T47D (cell line): ENCODE results near the gene FEM1C.

Experiments
- DNase-seq, 2 experiments: peaks; one replicate each; pipeline versions ENCODE4 v3.0.0 to v3.0.0-alpha.2; 2011 to 2012; ENCODE audit warnings: low read depth in 1 of 2, low spot score in 1 of 2
- JUND ChIP-seq: IDR thresholded peaks from 2 replicates; pipeline ENCODE4 v1.6.1; 2012; ENCODE audit warnings: low read depth
- in situ Hi-C: cut with HindIII; loops from 2 replicates; pipeline ENCODE4 v1.10.0; 2016; ENCODE audit warnings: low sequenced_read_pairs, low pct_unique_long_range_greater_than_20kb

The FEM1C gene

GRCh38 chr5:115530426-115530825 lies 14.1 kb downstream of the FEM1C start:
- in situ Hi-C loops: no loop called here

GRCh38 chr5:115526604-115527003 lies 18.0 kb downstream of the FEM1C start:
- in situ Hi-C loops: no loop called here
- DNase-seq: no peak
- TF ChIP-seq JUND: no peak

More at GRCh38 chr5:115530426-115530825, 14.1 kb downstream of the FEM1C start:
- DNase-seq: no peak
- no peak for TF ChIP-seq JUND

GRCh38 chr5:115524199-115524847 lies 20.3 kb downstream of the FEM1C start:
- in situ Hi-C loops: no loop called here
- no peak for TF ChIP-seq JUND
- DNase-seq: no peak

DNA sequence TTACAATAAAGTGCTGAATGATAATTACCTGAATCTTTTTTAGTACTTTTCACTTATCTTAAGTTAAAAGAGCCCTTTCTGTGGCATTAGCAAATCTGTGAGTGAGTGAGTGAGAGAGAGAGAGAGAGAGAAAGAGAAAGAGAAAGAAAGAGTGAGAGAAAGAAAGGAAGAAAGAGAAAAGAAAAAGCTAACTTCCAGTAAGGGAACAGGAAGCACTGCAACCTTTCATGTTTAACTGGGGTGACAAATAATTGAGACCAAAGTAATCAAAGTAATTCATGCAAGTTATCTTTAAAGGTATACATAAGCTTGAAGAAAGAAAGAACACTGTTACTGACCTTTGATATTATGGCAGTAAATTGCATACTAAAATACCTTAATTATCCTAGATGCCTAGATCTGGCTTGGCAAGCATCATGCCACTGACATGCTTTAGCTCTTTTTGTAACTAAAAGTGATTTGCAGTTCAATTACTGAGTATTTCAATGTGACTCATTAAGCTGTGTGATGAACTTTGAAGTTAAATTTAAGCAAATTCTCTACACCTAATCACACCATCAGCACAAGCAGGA lies 21.7 kb downstream of the FEM1C start:
- in situ Hi-C loops: no loop called here
- DNase-seq: no peak
- no peak for TF ChIP-seq JUND

DNA sequence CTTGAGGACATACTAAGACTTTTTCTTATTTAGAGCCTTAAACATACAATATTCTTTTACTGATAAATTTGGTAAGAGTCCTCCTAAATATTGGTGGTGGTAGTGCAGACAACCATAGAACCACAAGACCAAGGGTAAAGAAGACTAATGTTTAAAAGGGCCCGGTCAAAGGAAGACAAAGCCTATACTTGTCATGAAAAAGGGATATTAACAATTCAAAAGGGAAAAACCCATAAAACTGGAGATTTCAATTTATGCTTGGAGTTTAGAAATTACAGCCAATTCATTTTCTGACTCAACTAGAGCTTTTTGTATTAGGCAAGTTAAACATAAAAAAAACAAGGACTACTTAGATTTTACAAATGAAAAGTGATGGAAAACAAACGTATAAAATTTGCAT lies 24.4 kb downstream of the FEM1C start:
- no peak for DNase-seq
- no peak for TF ChIP-seq JUND
- in situ Hi-C loops: no loop called here

- in situ Hi-C loops: no loop called here
- TF ChIP-seq JUND: no peak
- no peak for DNase-seq
These were observed 28.2 kb downstream of the FEM1C start for GRCh38 chr5:115516372-115516771.

DNA sequence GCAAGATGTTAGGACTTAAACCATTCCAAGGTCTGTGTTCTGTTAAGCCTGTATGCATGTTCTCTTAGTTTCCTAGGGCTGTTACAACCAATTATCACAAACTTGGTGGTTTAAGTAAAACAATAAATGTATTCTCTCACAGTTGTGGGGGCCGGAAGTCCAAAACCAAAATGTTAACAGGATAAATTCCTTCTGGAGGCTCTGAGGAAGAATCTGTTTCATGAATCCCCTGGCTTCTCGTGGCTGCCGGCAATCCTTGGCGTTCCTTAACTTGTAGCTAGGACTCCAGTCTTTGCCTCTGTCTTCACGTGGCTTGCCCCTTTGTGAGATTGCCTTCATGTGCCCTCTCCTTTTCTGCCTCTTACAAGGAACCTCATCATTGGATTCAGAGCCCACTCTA lies 30.4 kb downstream of the FEM1C start:
- DNase-seq: no peak
- in situ Hi-C loops: no loop called here

DNA sequence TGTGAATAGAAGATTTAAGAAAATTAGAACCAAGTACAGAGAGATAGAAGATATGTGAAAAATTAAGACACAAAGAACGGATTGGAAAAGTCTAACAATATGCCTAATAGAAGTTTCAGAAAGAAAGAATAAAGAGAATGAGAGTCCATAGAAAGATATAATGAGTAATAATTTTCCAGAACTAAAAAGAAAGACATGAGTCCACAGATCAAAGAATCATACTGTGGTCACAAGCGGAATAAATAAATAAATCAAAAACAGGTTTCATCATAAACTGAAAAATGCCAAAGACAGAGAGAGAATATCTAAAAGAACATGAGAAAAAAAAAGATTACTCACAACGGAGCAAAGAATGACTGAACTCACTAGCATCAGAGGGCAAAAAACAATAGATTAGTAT lies 32.9 kb downstream of the FEM1C start:
- in situ Hi-C loops: no loop called here
- TF ChIP-seq JUND: no peak
- DNase-seq: no peak

More for the DNA sequence above, 30.4 kb downstream of the FEM1C start:
- no peak for TF ChIP-seq JUND

DNA sequence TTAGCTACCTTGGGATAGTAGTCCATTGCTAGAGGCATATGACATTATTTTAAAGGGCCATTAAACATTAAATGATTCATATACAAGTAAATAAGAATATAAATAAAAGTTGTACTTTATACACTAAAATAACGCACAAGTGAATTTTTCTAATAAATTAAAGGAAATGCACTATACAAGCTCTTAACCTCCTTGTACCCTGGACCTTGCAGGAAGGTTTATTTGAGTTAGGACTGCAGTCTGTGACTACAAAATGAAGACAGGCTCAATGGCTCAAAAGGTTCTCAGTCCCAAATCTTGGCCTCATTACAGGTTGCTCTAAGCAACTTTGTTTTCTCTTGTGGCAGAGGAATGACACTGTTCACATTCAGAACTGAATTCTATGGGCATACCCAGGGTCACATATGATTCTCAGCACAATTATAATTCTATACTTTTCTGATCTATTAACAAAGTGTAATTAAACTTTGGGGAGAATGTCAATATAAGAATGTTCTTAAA lies 34.4 kb downstream of the FEM1C start:
- in situ Hi-C loops: no loop called here
- no peak for TF ChIP-seq JUND
- no peak for DNase-seq

- in situ Hi-C loops: no loop called here
- no peak for TF ChIP-seq JUND
- DNase-seq: no peak
These were observed 35.0 kb downstream of the FEM1C start for GRCh38 chr5:115509547-115509946.

- no peak for DNase-seq
- no peak for TF ChIP-seq JUND
- in situ Hi-C loops: no loop called here
These were observed 36.9 kb downstream of the FEM1C start for GRCh38 chr5:115507681-115508080.

- DNase-seq: no peak
- in situ Hi-C loops: no loop called here
- no peak for TF ChIP-seq JUND
These were observed 41.2 kb downstream of the FEM1C start for GRCh38 chr5:115503420-115503819.

DNA sequence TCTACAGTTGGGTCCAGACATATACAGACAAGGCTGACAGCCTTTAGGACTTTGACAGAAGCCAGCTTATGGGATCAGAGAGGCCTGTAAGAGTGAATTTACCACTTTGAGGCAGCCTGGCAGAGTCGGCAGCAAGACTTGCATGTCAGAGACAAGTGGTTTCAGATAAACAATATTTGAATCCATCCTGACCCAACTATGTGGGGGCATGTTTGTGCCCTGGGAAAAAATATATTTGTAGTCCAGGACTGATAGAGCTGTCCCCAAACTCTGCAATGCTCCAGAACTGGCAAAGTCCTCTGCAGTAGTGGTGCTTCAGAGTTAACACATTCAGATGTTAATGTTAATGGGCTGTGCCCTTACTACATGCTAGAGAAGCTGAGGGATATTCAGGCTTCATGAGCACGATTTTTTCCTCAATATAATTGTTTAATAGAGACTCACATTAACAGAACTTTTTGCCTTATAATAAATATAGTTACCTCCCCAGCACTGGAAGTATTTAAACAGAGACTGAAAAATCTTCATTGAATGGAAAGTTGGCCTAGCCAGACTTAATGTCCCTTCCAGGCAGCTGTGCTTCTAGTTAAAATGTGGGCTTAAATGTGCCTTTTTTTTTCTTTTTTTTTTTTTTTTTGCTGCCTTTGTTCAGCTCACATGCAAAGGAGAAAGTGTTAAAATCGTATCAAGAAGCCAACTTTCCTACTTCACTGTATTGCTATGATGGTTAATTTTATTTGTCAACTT lies 42.9 kb downstream of the FEM1C start:
- no peak for TF ChIP-seq JUND

GRCh38 chr5:115500225-115500624 lies 44.4 kb downstream of the FEM1C start:
- no peak for TF ChIP-seq JUND
- in situ Hi-C loops: no loop called here
- no peak for DNase-seq

More for the DNA sequence above, 42.9 kb downstream of the FEM1C start:
- in situ Hi-C loops: no loop called here
- no peak for DNase-seq
